ENCODE measurements around the gene TAF11.

- TF ChIP-seq POLR2A (IDR thresholded peaks at IDR 0.05) = no peak
- no peak for TF ChIP-seq CTCF (IDR thresholded peaks at IDR 0.05)
These were observed 10.6 kb downstream of the TAF11 start for GRCh38 chr6:34877259-34877658.

Data from heart left ventricle (tissue), 13 donors.